HEK293 (cell line): ENCODE measurements around the gene TWIST2.

Experiments used
- CTCF ChIA-PET: fragments of 350-600 bp; formaldehyde crosslinking; extraction: SDS; loops from one replicate; lab custom pipeline; 2021; ENCODE audit warnings: antibody characterized with exemption; lab: Yijun Ruan, JAX
- POLR2A ChIA-PET: fragments of 300-600 bp; formaldehyde crosslinking; extraction: SDS; loops from one replicate; lab custom pipeline; 2020; ENCODE audit warnings: antibody characterized with exemption, inconsistent platforms; lab: Yijun Ruan, JAX
- H3K27ac ChIP-seq: fragments of 200-500 bp; sonication (Bioruptor generic); 2 replicates; pipeline ENCODE4 v1.5.1; 2014; ENCODE audit warnings: low read depth, low read length, control low read depth, inconsistent platforms; ENCODE audit errors: extremely low read depth
- H3K36me3 ChIP-seq, 2 experiments: fragments of 200-500 bp in 1 of 2; sonication (Bioruptor generic) in 1 of 2; 1 replicate in 1 of 2; 2 replicates in 1 of 2; pipeline ENCODE4 v1.5.1; 2014 to 2017; ENCODE audit warnings: inconsistent platforms in 2 of 2, low read length in 2 of 2; ENCODE audit not compliant: control insufficient read depth in 2 of 2, insufficient read depth in 1 of 2
- H3K4me1 ChIP-seq: fragments of 200-500 bp; sonication (Bioruptor generic); 2 replicates; pipeline ENCODE4 v1.5.1; 2014; ENCODE audit warnings: mild to moderate bottlenecking, low read length, inconsistent platforms; ENCODE audit not compliant: control insufficient read depth, insufficient read depth
- H3K4me3 ChIP-seq: 2 replicates; pipeline ENCODE4 v1.5.1; 2011; ENCODE audit warnings: low read depth, mild to moderate bottlenecking, control low read depth, low read length, moderate library complexity
- H3K9me3 ChIP-seq: fragments of 200-500 bp; sonication (Bioruptor generic); 2 replicates; pipeline ENCODE4 v1.5.1; 2014; ENCODE audit warnings: low read depth, low read length, inconsistent platforms; ENCODE audit not compliant: control insufficient read depth, insufficient read depth
- AEBP2 ChIP-seq: fragments of 450-650 bp; formaldehyde crosslinking; IDR thresholded peaks from 2 replicates; pipeline ENCODE4 v1.5.1; 2016; ENCODE audit warnings: missing biosample characterization, missing genetic modification characterization, borderline replicate concordance
- HOXD13 ChIP-seq: sonication (generic); formaldehyde crosslinking; IDR thresholded peaks from 2 replicates; pipeline ENCODE4 v1.8.0; 2022; ENCODE audit warnings: missing genetic modification reagents, borderline replicate concordance
- IKZF3 ChIP-seq: fragments of 450-650 bp; IDR thresholded peaks from 2 replicates; pipeline ENCODE4 v1.5.0; 2018; ENCODE audit warnings: missing biosample characterization, mild to moderate bottlenecking, missing genetic modification characterization, moderate library complexity
- KLF1 ChIP-seq: fragments of 450-650 bp; formaldehyde crosslinking; IDR thresholded peaks from 2 replicates; pipeline ENCODE4 v1.5.1; 2016; ENCODE audit warnings: missing biosample characterization, missing genetic modification characterization
- OVOL3 ChIP-seq: fragments of 450-650 bp; formaldehyde crosslinking; IDR thresholded peaks from 2 replicates; pipeline ENCODE4 v1.5.1; 2016; ENCODE audit warnings: missing biosample characterization, missing genetic modification characterization
- PRDM4 ChIP-seq: fragments of 450-650 bp; formaldehyde crosslinking; IDR thresholded peaks from 2 replicates; pipeline ENCODE4 v1.5.1; 2017; ENCODE audit warnings: missing biosample characterization, missing genetic modification characterization
- SCRT2 ChIP-seq: fragments of 450-650 bp; formaldehyde crosslinking; IDR thresholded peaks from 2 replicates; pipeline ENCODE4 v1.5.1; 2016; ENCODE audit warnings: missing biosample characterization, missing genetic modification characterization
- TCF7L2 ChIP-seq: IDR thresholded peaks from 2 replicates; pipeline ENCODE4 v1.6.1; 2011; ENCODE audit warnings: low read depth, mild to moderate bottlenecking, inconsistent platforms, low read length, moderate library complexity, borderline replicate concordance
- TRIM28 ChIP-seq: IDR thresholded peaks from 2 replicates; pipeline ENCODE4 v1.6.1; 2011; ENCODE audit warnings: low read length, control low read depth, borderline replicate concordance
- ZBTB6 ChIP-seq: fragments of 450-650 bp; formaldehyde crosslinking; IDR thresholded peaks from 2 replicates; pipeline ENCODE4 v1.5.1; 2017; ENCODE audit warnings: missing biosample characterization, missing genetic modification characterization
- ZEB2 ChIP-seq: fragments of 450-650 bp; formaldehyde crosslinking; IDR thresholded peaks from 2 replicates; pipeline ENCODE4 v1.5.1; 2016; ENCODE audit warnings: missing biosample characterization, missing genetic modification characterization
- ZFP69B ChIP-seq: fragments of 450-650 bp; formaldehyde crosslinking; IDR thresholded peaks from 2 replicates; pipeline ENCODE4 v1.5.1; 2016; ENCODE audit warnings: missing biosample characterization, missing genetic modification characterization
- ZIC2 ChIP-seq: fragments of 450-650 bp; formaldehyde crosslinking; IDR thresholded peaks from 2 replicates; pipeline ENCODE4 v1.5.1; 2016; ENCODE audit warnings: missing biosample characterization, missing genetic modification characterization
- ZNF157 ChIP-seq: fragments of 450-650 bp; formaldehyde crosslinking; IDR thresholded peaks from 2 replicates; pipeline ENCODE4 v1.5.1; 2016; ENCODE audit warnings: missing biosample characterization, missing genetic modification characterization
- ZNF174 ChIP-seq: fragments of 450-650 bp; formaldehyde crosslinking; IDR thresholded peaks from 2 replicates; pipeline ENCODE4 v1.5.0; 2017; ENCODE audit warnings: missing biosample characterization, mild to moderate bottlenecking, missing genetic modification characterization
- ZNF341 ChIP-seq: fragments of 450-650 bp; formaldehyde crosslinking; IDR thresholded peaks from 2 replicates; pipeline ENCODE4; 2016; ENCODE audit warnings: low read depth, missing biosample characterization, missing genetic modification characterization
- ZNF433 ChIP-seq: fragments of 450-650 bp; formaldehyde crosslinking; IDR thresholded peaks from 2 replicates; pipeline ENCODE4 v1.5.1; 2016; ENCODE audit warnings: missing biosample characterization, missing genetic modification characterization, low read depth
- ZNF514 ChIP-seq: fragments of 450-650 bp; formaldehyde crosslinking; IDR thresholded peaks from 2 replicates; pipeline ENCODE4 v1.5.1; 2016; ENCODE audit warnings: missing biosample characterization, missing genetic modification characterization
- ZNF530 ChIP-seq: fragments of 450-650 bp; formaldehyde crosslinking; IDR thresholded peaks from 2 replicates; pipeline ENCODE4 v1.5.1; 2016; ENCODE audit warnings: low read depth, missing biosample characterization, missing genetic modification characterization
- ZNF600 ChIP-seq: fragments of 450-650 bp; formaldehyde crosslinking; IDR thresholded peaks from 2 replicates; pipeline ENCODE4 v1.5.1; 2016; ENCODE audit warnings: missing biosample characterization, missing genetic modification characterization
- ZNF658 ChIP-seq: fragments of 450-650 bp; formaldehyde crosslinking; IDR thresholded peaks from 2 replicates; pipeline ENCODE4; 2016; ENCODE audit warnings: missing biosample characterization, missing genetic modification characterization
- ZNF692 ChIP-seq: fragments of 450-650 bp; formaldehyde crosslinking; IDR thresholded peaks from 2 replicates; pipeline ENCODE4 v1.5.1; 2016; ENCODE audit warnings: missing biosample characterization, missing genetic modification characterization
- ZNF707 ChIP-seq: fragments of 450-650 bp; formaldehyde crosslinking; IDR thresholded peaks from 2 replicates; pipeline ENCODE4 v1.5.1; 2016; ENCODE audit warnings: missing biosample characterization, missing genetic modification characterization
- ZNF792 ChIP-seq: fragments of 450-650 bp; formaldehyde crosslinking; IDR thresholded peaks from 2 replicates; pipeline ENCODE4 v1.5.1; 2016; ENCODE audit warnings: missing biosample characterization, missing genetic modification characterization
- ZSCAN16 ChIP-seq: fragments of 450-650 bp; formaldehyde crosslinking; IDR thresholded peaks from 2 replicates; pipeline ENCODE4 v1.5.1; 2016; ENCODE audit warnings: missing biosample characterization, missing genetic modification characterization

Gene TWIST2

GRCh38 chr2:238895361-238895882 lies 47.5 kb downstream of the TWIST2 start:
- Histone ChIP-seq H3K36me3 (no peaks in the 10 kb centered on the region), H3K27ac (no peak overlapping the region)
- TF ChIP-seq ZNF707 (tag by site-specific recombination) (no peak), ZNF433 (tag by site-specific recombination) (no peak), KLF1 (tag by site-specific recombination) (no peak), IKZF3 (tag by site-specific recombination) (no peak)
- TF ChIP-seq, all 188 proteins: peak for 0
- no peak overlapping the region for H3K4me3 ChIP-seq
- CTCF ChIA-PET, result no interaction called here
- POLR2A ChIA-PET, result no interaction called here
- no peaks in the 10 kb centered on the region for H3K9me3 ChIP-seq
- H3K4me1 ChIP-seq, result no peaks in the 10 kb centered on the region

- Histone ChIP-seq H3K4me1 (no peaks in the 10 kb centered on the region), H3K27ac (no peak overlapping the region), H3K36me3 (no peaks in the 10 kb centered on the region), H3K9me3 (no peaks in the 10 kb centered on the region), H3K4me3 (no peak overlapping the region)
- TF ChIP-seq ZNF600, result 0 out of 2 replicates have a peak, but pooled peaks have one; percentile 10
- peak; percentile 21; the same call in 1 of the 2 replicates for TF ChIP-seq ZNF341 (tag by site-specific recombination)
- TF ChIP-seq ZNF514 (tag by site-specific recombination), result no peak
- TF ChIP-seq TRIM28, result peak; percentile 55; the same call in 1 of the 2 replicates
- TF ChIP-seq ZIC2 (tag by site-specific recombination), result peak; percentile 97
- ChIA-PET POLR2A (no interaction called here), CTCF (no interaction called here)
These were observed 48.2 kb downstream of the TWIST2 start for GRCh38 chr2:238895891-238896600.

- no peak overlapping the region for H3K27ac ChIP-seq
- POLR2A ChIA-PET, result no interaction called here
These were observed 48.8 kb downstream of the TWIST2 start for GRCh38 chr2:238896641-238897040.

GRCh38 chr2:238897122-238897880 lies 49.4 kb downstream of the TWIST2 start:
- H3K4me1 ChIP-seq, result no peaks in the 10 kb centered on the region
- H3K4me3 ChIP-seq, result no peak overlapping the region
- no peak overlapping the region for H3K27ac ChIP-seq
- POLR2A ChIA-PET, result no interaction called here
- CTCF ChIA-PET, result interaction anchor here (0.7 kb wide), 2 partner anchors 97 to 1691 kb away, joined by 3 read pairs; no protein-coding TSS in a partner anchor
- no peaks in the 10 kb centered on the region for H3K36me3 ChIP-seq
- H3K9me3 ChIP-seq, result no peaks in the 10 kb centered on the region
- TF ChIP-seq ZNF530 (tag by site-specific recombination) (no peak), ZNF692 (tag by site-specific recombination) (no peak), ZBTB6 (no peak), ZNF792 (tag by site-specific recombination) (no peak), PRDM4 (tag by site-specific recombination) (no peak)

More at GRCh38 chr2:238896641-238897040, 48.8 kb downstream of the TWIST2 start:
- Histone ChIP-seq H3K4me3 (no peak overlapping the region), H3K9me3 (no peaks in the 10 kb centered on the region), H3K36me3 (no peaks in the 10 kb centered on the region), H3K4me1 (no peaks in the 10 kb centered on the region)
- CTCF ChIA-PET, result interaction anchor here (0.7 kb wide), 2 partner anchors 97 to 1692 kb away, joined by 3 read pairs; no protein-coding TSS in a partner anchor
- TF ChIP-seq ZNF174 (no peak), AEBP2 (no peak), ZNF157 (tag by site-specific recombination) (no peak), ZEB2 (tag by site-specific recombination) (no peak), ZFP69B (tag by site-specific recombination) (no peak), HOXD13 (CRISPR knock-in tag) (no peak), OVOL3 (tag by site-specific recombination) (no peak), ZNF658 (tag by site-specific recombination) (no peak), TCF7L2 (no peak), ZSCAN16 (no peak), SCRT2 (no peak)
